Transverse colon (tissue), 4 donors: ENCODE measurements around the gene ENAH.

Source experiments
- POLR2A ChIP-seq: fragments of 450-650 bp; IDR thresholded peaks from one replicate; pipeline ENCODE4 v1.6.1; 2016; ENCODE audit warnings: antibody characterized with exemption, mild to moderate bottlenecking, moderate library complexity
- POLR2AphosphoS5 ChIP-seq, 3 donors: sonication (generic); formaldehyde crosslinking; IDR thresholded peaks; one replicate each; pipeline ENCODE4 v1.6.1; 2016; ENCODE audit warnings: antibody characterized with exemption in 3 of 3
- TF ChIP-seq, protein P1 (sequence below), 5 experiments: fragments of 200-600 bp in 3 of 5; fragments of 450-650 bp in 2 of 5; sonication (generic) in 3 of 5; IDR thresholded peaks; 1 replicate in 2 of 5; 2 replicates in 3 of 5; pipeline ENCODE4 v1.5.1; 2016 to 2017; ENCODE audit warnings: antibody characterized with exemption in 5 of 5, inconsistent platforms in 3 of 5, mild to moderate bottlenecking in 2 of 5, moderate library complexity in 1 of 5

DNA sequence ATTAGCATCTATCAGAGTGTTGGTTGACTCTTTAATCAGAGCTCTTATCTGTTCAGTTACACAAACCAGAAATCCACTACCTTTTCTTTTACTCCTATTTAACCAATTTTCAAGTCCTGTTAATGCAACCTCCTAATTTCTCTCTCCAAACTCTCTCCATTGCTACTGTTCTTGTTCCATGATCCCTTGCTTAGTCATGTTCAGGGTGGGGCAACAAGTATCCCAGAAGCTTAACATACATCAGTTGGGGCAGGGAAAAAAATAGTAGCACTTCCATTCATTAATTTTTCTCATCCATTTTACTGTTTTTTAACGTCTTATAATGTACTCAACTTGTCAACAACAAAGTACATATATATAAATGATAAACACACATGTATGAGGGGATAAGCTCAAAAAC lies 113.9 kb downstream of the ENAH start:
- no peak for TF ChIP-seq POLR2AphosphoS5 (IDR thresholded peaks at IDR 0.05)
- TF ChIP-seq POLR2A: no peak
- TF ChIP-seq, protein P1, sequence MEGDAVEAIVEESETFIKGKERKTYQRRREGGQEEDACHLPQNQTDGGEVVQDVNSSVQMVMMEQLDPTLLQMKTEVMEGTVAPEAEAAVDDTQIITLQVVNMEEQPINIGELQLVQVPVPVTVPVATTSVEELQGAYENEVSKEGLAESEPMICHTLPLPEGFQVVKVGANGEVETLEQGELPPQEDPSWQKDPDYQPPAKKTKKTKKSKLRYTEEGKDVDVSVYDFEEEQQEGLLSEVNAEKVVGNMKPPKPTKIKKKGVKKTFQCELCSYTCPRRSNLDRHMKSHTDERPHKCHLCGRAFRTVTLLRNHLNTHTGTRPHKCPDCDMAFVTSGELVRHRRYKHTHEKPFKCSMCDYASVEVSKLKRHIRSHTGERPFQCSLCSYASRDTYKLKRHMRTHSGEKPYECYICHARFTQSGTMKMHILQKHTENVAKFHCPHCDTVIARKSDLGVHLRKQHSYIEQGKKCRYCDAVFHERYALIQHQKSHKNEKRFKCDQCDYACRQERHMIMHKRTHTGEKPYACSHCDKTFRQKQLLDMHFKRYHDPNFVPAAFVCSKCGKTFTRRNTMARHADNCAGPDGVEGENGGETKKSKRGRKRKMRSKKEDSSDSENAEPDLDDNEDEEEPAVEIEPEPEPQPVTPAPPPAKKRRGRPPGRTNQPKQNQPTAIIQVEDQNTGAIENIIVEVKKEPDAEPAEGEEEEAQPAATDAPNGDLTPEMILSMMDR (IDR thresholded peaks at IDR 0.05): no peak
